ENCODE data around the gene HDAC8.

The HDAC8 gene

DNA sequence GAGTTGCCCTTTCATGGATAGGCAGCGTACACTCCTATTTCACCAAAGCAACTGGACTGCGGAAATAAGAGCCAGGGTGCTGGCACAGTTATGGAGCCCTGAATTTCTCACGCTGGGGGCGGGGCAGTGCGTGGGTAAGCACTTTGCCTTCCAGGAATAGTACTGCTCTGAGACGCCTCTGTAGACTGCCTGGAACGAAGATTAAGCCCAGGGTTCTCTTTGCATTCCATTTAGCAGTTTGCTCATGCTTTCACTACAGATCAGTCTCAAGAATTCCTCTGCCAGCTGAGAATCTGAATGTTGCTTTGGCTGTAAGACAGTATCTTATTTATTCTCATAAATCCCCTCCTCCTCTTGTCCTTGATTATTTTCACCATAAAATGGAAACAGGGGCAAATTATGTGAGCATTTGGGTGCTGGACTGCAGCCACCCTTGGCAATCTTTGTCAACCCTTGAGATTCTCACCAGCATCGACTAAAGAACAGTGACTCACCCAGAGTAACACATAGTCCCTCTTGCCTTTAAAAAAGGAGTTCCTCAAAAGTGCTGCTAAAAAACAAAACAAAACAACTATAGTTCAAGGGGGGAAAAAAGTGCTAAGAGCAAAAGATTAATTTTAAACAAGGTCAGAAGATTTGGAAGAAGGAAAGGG lies 178.0 kb downstream of the HDAC8 start:
- H3K9me3 ChIP-seq (replicated peaks; ENCODE audit: insufficient read depth, low read length), result no peaks in the 10 kb centered on the region
- no peak overlapping the region for H3K4me3 ChIP-seq (ENCODE audit: low read length)
- H3F3A ChIP-seq (ENCODE audit: insufficient read depth, low read length), result no peaks in the 10 kb centered on the region
- H3K9ac ChIP-seq (ENCODE audit: low read length), result no peak overlapping the region
- H3K27me3 ChIP-seq (replicated peaks; ENCODE audit: insufficient read depth, low read length), result no peaks in the 10 kb centered on the region
- no peaks in the 10 kb centered on the region for H3K4me1 ChIP-seq (ENCODE audit: low read length)
- no peak for DNase-seq
- H2AFZ ChIP-seq (ENCODE audit: low read length), result no peak overlapping the region
- no peaks in the 10 kb centered on the region for H4K20me1 ChIP-seq (ENCODE audit: insufficient read depth, low read length)
- H3K27ac ChIP-seq (ENCODE audit: low read length), result no peak overlapping the region
- TF ChIP-seq, protein P1, sequence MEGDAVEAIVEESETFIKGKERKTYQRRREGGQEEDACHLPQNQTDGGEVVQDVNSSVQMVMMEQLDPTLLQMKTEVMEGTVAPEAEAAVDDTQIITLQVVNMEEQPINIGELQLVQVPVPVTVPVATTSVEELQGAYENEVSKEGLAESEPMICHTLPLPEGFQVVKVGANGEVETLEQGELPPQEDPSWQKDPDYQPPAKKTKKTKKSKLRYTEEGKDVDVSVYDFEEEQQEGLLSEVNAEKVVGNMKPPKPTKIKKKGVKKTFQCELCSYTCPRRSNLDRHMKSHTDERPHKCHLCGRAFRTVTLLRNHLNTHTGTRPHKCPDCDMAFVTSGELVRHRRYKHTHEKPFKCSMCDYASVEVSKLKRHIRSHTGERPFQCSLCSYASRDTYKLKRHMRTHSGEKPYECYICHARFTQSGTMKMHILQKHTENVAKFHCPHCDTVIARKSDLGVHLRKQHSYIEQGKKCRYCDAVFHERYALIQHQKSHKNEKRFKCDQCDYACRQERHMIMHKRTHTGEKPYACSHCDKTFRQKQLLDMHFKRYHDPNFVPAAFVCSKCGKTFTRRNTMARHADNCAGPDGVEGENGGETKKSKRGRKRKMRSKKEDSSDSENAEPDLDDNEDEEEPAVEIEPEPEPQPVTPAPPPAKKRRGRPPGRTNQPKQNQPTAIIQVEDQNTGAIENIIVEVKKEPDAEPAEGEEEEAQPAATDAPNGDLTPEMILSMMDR (IDR thresholded peaks at IDR 0.05; ENCODE audit: low read length), result no peak
- TF ChIP-seq EZH2 (optimal IDR thresholded peaks at IDR 0.05; ENCODE audit: low read depth, low read length) (no peak), EZH2phosphoT487 (IDR thresholded peaks at IDR 0.05; ENCODE audit: low read length) (no peak)
- no peaks in the 10 kb centered on the region for H3K9me2 ChIP-seq (replicated peaks; ENCODE audit: insufficient read depth, low read length)
- H3K4me2 ChIP-seq (ENCODE audit: low read depth, low read length), result no peak overlapping the region
- no peaks in the 10 kb centered on the region for H3K36me3 ChIP-seq (replicated peaks; ENCODE audit: insufficient read depth, low read length)
- H3K79me2 ChIP-seq (ENCODE audit: low read length), result no peaks in the 10 kb centered on the region

DNA sequence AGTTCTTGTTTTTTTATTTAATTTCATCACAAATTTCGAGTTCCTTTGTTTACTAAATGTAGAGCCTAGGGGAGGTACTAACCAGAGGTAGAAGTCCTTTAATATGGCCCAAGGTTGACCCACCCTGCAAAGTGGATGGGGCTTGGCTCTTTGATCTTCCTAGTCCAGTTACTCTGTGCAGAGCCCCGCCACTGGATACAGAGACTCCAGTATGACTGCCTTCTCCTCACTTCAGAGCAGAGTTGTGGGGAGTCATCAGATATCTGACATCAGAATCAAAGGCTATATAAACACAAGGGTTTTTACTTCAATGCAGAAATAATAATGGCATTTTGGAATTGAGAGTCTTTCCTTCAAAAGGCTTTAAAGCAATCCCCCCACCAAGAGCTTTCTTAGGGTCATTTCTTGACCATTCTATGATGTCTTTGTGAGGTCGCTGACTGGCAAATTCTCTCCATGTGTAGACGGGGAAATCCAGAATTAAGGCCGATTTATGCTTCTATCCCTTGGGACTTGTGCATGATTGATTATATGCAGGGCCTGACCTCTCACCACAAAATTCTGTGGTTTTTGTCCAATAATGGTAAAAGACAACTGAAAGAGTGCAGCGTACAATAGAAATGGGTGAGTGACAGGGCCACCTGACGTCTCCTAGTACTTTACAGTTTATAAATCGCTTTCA lies 178.7 kb downstream of the HDAC8 start:
- TF ChIP-seq, protein P1 (IDR thresholded peaks at IDR 0.05; ENCODE audit: low read length), result no peak
- no peak for TF ChIP-seq EZH2phosphoT487 (IDR thresholded peaks at IDR 0.05; ENCODE audit: low read length)
- TF ChIP-seq EZH2 (optimal IDR thresholded peaks at IDR 0.05; ENCODE audit: low read depth, low read length), result no peak
- Histone ChIP-seq H3K9me2 (replicated peaks; ENCODE audit: insufficient read depth, low read length) (no peaks in the 10 kb centered on the region), H3K9ac (ENCODE audit: low read length) (no peak overlapping the region), H3F3A (ENCODE audit: insufficient read depth, low read length) (no peaks in the 10 kb centered on the region), H4K20me1 (ENCODE audit: insufficient read depth, low read length) (no peaks in the 10 kb centered on the region), H3K36me3 (replicated peaks; ENCODE audit: insufficient read depth, low read length) (no peaks in the 10 kb centered on the region), H3K27ac (ENCODE audit: low read length) (no peak overlapping the region), H3K4me2 (ENCODE audit: low read depth, low read length) (no peak overlapping the region), H3K79me2 (ENCODE audit: low read length) (no peaks in the 10 kb centered on the region), H3K4me1 (ENCODE audit: low read length) (no peaks in the 10 kb centered on the region), H2AFZ (ENCODE audit: low read length) (no peak overlapping the region), H3K9me3 (replicated peaks; ENCODE audit: insufficient read depth, low read length) (no peaks in the 10 kb centered on the region), H3K4me3 (ENCODE audit: low read length) (no peak overlapping the region), H3K27me3 (replicated peaks; ENCODE audit: insufficient read depth, low read length) (no peaks in the 10 kb centered on the region)
- no peak for DNase-seq

DNA sequence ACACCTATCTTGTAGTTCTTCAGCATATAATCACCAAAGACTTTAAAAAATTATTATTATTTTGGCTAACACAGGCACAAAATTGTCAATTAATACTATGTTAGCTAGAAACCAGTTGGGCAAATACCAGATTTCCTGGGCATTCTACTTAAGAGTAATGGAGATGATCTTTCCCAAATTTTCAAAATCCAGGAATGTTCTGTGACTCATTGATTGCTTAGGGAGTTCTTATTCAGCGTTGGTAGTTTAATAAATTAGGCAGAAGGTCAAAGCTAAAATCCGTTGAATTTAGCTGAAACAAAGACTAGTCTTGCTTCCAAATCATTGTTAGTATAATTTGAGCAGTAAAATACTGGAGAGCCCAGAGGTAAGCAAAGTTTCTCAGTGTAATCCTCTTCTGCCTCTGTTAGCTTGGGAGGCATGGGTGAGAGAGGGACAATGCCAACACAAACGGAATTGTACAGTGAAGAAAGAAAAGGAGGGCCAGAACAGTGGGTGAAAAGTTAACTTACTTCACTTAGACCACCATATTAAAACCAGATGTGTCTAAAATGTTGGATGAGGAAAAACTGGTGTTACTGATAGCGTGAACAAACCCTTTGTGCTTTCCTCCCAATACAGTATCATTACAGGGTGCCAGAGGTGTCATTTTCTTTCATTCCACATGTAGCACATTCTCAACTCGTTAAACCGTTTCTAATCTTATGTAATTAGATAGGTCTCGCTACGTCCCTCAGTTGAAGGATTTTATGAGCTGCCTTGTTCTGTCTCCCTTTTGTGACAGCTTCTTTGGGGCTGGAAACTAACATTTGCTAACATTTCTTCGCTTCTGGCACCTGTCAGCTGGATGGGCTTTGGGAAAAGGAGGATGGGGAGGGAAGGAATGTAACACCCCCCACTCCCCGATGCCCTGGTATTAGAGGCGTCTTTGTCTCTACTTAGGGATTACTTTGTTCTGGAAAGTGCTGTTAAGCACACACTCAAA lies 179.5 kb downstream of the HDAC8 start:
- Histone ChIP-seq H3K9me3 (replicated peaks; ENCODE audit: insufficient read depth, low read length) (no peaks in the 10 kb centered on the region), H3K79me2 (ENCODE audit: low read length) (no peaks in the 10 kb centered on the region), H4K20me1 (ENCODE audit: insufficient read depth, low read length) (no peaks in the 10 kb centered on the region), H3K9me2 (replicated peaks; ENCODE audit: insufficient read depth, low read length) (no peaks in the 10 kb centered on the region), H3K36me3 (replicated peaks; ENCODE audit: insufficient read depth, low read length) (no peaks in the 10 kb centered on the region), H3K27ac (ENCODE audit: low read length) (no peak overlapping the region), H3K9ac (ENCODE audit: low read length) (no peak overlapping the region), H3K4me3 (ENCODE audit: low read length) (no peak overlapping the region), H2AFZ (ENCODE audit: low read length) (no peak overlapping the region), H3K27me3 (replicated peaks; ENCODE audit: insufficient read depth, low read length) (no peaks in the 10 kb centered on the region), H3K4me1 (ENCODE audit: low read length) (no peaks in the 10 kb centered on the region), H3F3A (ENCODE audit: insufficient read depth, low read length) (no peaks in the 10 kb centered on the region), H3K4me2 (ENCODE audit: low read depth, low read length) (no peak overlapping the region)
- TF ChIP-seq EZH2 (optimal IDR thresholded peaks at IDR 0.05; ENCODE audit: low read depth, low read length), result no peak
- TF ChIP-seq EZH2phosphoT487 (IDR thresholded peaks at IDR 0.05; ENCODE audit: low read length), result no peak
- TF ChIP-seq, protein P1 (IDR thresholded peaks at IDR 0.05; ENCODE audit: low read length), result no peak
- no peak for DNase-seq
